Ishikawa (cell line): Measurements from ENCODE around the gene GXYLT1.
A peak's percentile ranks its signal among the peaks of the same experiment; 100 is the strongest.

Experiments
- CEBPB ChIP-seq: IDR thresholded peaks from 2 replicates; pipeline ENCODE4 v1.6.1; 2012
- CREB1 ChIP-seq: IDR thresholded peaks from 2 replicates; pipeline ENCODE4 v1.6.1; 2012; ENCODE audit warnings: low read depth
- EGR1 ChIP-seq: IDR thresholded peaks from 2 replicates; pipeline ENCODE4 v1.6.1; 2012
- EP300 ChIP-seq: IDR thresholded peaks from 2 replicates; pipeline ENCODE4 v1.6.1; 2012; ENCODE audit warnings: borderline replicate concordance
- FOXM1 ChIP-seq: IDR thresholded peaks from 2 replicates; pipeline ENCODE4 v1.6.1; 2012; ENCODE audit warnings: low read depth, borderline replicate concordance
- MAX ChIP-seq: IDR thresholded peaks from 2 replicates; pipeline ENCODE4 v1.6.1; 2012
- NFIC ChIP-seq: IDR thresholded peaks from 2 replicates; pipeline ENCODE4 v1.6.1; 2012
- RAD21 ChIP-seq: IDR thresholded peaks from 2 replicates; pipeline ENCODE4 v1.6.1; 2012; ENCODE audit warnings: low read depth
- REST ChIP-seq: IDR thresholded peaks from 2 replicates; pipeline ENCODE4 v1.6.1; 2012; ENCODE audit warnings: low read depth, mild to moderate bottlenecking
- TAF1 ChIP-seq: IDR thresholded peaks from 2 replicates; pipeline ENCODE4 v1.6.1; 2012; ENCODE audit warnings: low read depth, mild to moderate bottlenecking
- TCF12 ChIP-seq: IDR thresholded peaks from 2 replicates; pipeline ENCODE4 v1.6.1; 2012; ENCODE audit warnings: low read depth
- TEAD4 ChIP-seq: IDR thresholded peaks from 2 replicates; pipeline ENCODE4 v1.6.1; 2012
- YY1 ChIP-seq: IDR thresholded peaks from 2 replicates; pipeline ENCODE4 v1.6.1; 2012; ENCODE audit warnings: low read depth
- ZBTB7A ChIP-seq: IDR thresholded peaks from 2 replicates; pipeline ENCODE4 v1.6.1; 2012; ENCODE audit warnings: low read depth
- TF ChIP-seq, protein P1 (sequence below): IDR thresholded peaks from 2 replicates; pipeline ENCODE4 v1.6.1; 2012

The GXYLT1 gene

DNA sequence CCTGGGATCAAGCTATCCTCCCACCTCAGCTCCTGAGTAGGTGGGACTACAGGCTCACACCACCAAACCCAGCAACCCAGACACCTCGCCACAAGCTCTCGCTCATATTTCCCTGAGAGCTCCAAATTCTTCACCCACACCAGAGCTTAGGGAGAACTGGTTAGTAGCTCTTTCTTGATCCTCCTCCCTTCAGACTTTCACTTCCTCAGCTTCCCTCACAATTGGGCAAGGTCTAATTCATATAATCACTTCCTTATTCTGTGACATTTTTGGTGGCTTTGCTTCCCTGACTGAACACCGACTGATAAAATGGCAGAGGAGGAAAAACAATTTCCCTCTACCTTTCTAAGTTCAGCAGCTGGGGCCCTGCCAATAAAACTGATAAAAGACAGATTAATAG, 88.5 kb downstream of the GXYLT1 start:
- no peak for TF ChIP-seq EP300
- no peak for TF ChIP-seq TEAD4
- no peak for TF ChIP-seq REST
- no peak for TF ChIP-seq ZBTB7A
- no peak for TF ChIP-seq YY1
- TF ChIP-seq RAD21: no peak
- no peak for TF ChIP-seq CREB1
- no peak for TF ChIP-seq FOXM1
- no peak for TF ChIP-seq TCF12
- TF ChIP-seq MAX: no peak
- TF ChIP-seq, protein P1, sequence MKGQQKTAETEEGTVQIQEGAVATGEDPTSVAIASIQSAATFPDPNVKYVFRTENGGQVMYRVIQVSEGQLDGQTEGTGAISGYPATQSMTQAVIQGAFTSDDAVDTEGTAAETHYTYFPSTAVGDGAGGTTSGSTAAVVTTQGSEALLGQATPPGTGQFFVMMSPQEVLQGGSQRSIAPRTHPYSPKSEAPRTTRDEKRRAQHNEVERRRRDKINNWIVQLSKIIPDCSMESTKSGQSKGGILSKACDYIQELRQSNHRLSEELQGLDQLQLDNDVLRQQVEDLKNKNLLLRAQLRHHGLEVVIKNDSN: no peak
- TF ChIP-seq NFIC: no peak
- TF ChIP-seq CEBPB: no peak
- TF ChIP-seq EGR1: no peak
- no peak for TF ChIP-seq TAF1

- TF ChIP-seq TCF12: no peak
- no peak for TF ChIP-seq TEAD4
- TF ChIP-seq MAX: no peak
- TF ChIP-seq EGR1: no peak
- no peak for TF ChIP-seq CREB1
- no peak for TF ChIP-seq REST
- TF ChIP-seq EP300: no peak
- TF ChIP-seq RAD21: no peak
- TF ChIP-seq TAF1: no peak
These were observed 91.2 kb downstream of the GXYLT1 start for GRCh38 chr12:42053456-42053855.

- no peak for TF ChIP-seq CEBPB
These were observed 105.1 kb downstream of the GXYLT1 start for GRCh38 chr12:42039577-42039976.

- no peak for TF ChIP-seq EP300
- TF ChIP-seq ZBTB7A: no peak
- no peak for TF ChIP-seq YY1
- TF ChIP-seq TCF12: no peak
- no peak for TF ChIP-seq CREB1
- TF ChIP-seq NFIC: no peak
- TF ChIP-seq TEAD4: no peak
- no peak for TF ChIP-seq EGR1
- peak; percentile 36 for TF ChIP-seq RAD21
These were observed 105.5 kb downstream of the GXYLT1 start for GRCh38 chr12:42039176-42039575.

GRCh38 chr12:42031847-42032564, 112.7 kb downstream of the GXYLT1 start:
- TF ChIP-seq EGR1 (no peak), TCF12 (no peak), ZBTB7A (no peak), YY1 (no peak), NFIC (no peak)
- TF ChIP-seq, protein P1: no peak
